ENCODE data around the gene GMDS.

Gene GMDS

DNA sequence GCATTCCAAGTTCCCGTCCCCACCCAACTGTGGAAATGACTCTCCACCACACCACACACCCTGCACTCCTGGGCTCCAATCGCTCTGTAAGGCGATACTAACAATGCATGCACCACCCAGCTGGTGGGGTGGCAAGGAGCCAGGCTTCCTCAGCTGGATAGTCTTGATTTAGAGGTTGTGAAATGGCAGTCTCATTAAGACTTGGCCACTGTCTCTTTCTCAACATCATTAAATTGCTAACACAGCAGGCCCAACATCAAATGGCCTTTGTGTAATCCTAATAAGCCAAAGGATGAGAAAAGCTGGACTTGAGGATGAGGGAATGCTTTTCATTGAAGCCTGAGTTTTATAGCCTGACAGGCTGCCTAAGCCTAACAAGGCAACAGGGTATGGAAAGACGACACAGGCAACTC lies 223.7 kb downstream of the GMDS start:
- DNase-seq: peak in 2 of 3 donors; percentile 48 to 54
- POLR2A ChIA-PET: no interaction called here
- WGBS (ENCODE audit: insufficient coverage): 90% methylated on average over 2 of the region's 4 CpGs

DNA sequence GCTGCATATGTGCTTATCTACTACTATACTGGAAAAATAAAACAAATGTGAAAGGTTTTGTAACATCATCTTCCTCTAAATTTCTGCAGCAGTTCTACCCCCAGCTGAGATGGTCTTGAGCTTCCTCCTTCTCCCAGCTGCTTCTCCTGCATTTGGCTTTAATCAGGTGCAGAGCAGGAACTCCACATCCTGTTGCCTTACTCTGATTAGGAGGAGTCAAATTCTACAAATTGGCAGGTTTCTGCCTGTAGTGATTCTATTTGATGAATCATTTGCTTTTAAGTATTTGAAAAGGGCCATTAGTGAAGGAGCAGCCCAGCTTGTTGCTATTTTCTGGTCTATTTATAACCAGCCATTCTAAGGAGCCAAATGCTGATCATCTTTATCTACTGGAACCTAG lies 224.5 kb downstream of the GMDS start:
- DNase-seq: peak; percentile 36 to 76 (median 57)
- peaks cover 8 to 19% (median 14%) of the 10 kb centered on the region in 4 experiments for H3K4me1 ChIP-seq (ENCODE audit: control extremely low read depth in 1 of 4, control insufficient read depth in 4 of 4, insufficient read depth in 4 of 4, low read length in 3 of 4)
- POLR2A ChIA-PET: no interaction called here
- no peaks in the 10 kb centered on the region for H3K36me3 ChIP-seq (ENCODE audit: control insufficient read depth in 4 of 4, insufficient read depth in 4 of 4, low read length in 3 of 4)
- no peaks in the 10 kb centered on the region for H3K27me3 ChIP-seq (replicated peaks in 2 of 5; ENCODE audit: control insufficient read depth in 4 of 5, insufficient read depth in 5 of 5, low read length in 4 of 5)
- H3K4me3 ChIP-seq (ENCODE audit: control insufficient read depth in 1 of 7, extremely low read depth in 1 of 7, insufficient read depth in 4 of 7, low read depth in 2 of 7, low read length in 6 of 7): peak overlapping the region in 1 of 7 experiments; percentile 29
- CTCF ChIA-PET: interaction anchor here (0.8 to 1.0 kb wide), 2 partner anchors 17 to 25 kb away, joined by 3 to 4 read pairs; no protein-coding TSS in a partner anchor
- peaks cover 0 to 5% (median 0%) of the 10 kb centered on the region in 5 experiments for H3K9me3 ChIP-seq (ENCODE audit: control extremely low read depth in 1 of 5, control insufficient read depth in 4 of 5, insufficient read depth in 2 of 5, low read depth in 1 of 5, low read length in 4 of 5)
- H3K27ac ChIP-seq (ENCODE audit: insufficient read depth in 1 of 2, low read depth in 1 of 2, low read length in 2 of 2, poor library complexity in 1 of 2, severe bottlenecking in 2 of 2): no peak overlapping the region

More for the DNA sequence above, 223.7 kb downstream of the GMDS start:
- peaks cover 8 to 19% (median 14%) of the 10 kb centered on the region in 4 experiments for H3K4me1 ChIP-seq (ENCODE audit: control extremely low read depth in 1 of 4, control insufficient read depth in 4 of 4, insufficient read depth in 4 of 4, low read length in 3 of 4)
- no peak overlapping the region for H3K4me3 ChIP-seq (ENCODE audit: control insufficient read depth in 1 of 7, extremely low read depth in 1 of 7, insufficient read depth in 4 of 7, low read depth in 2 of 7, low read length in 6 of 7)
- H3K27me3 ChIP-seq (replicated peaks in 2 of 5; ENCODE audit: control insufficient read depth in 4 of 5, insufficient read depth in 5 of 5, low read length in 4 of 5): no peaks in the 10 kb centered on the region
- H3K27ac ChIP-seq (ENCODE audit: insufficient read depth in 1 of 2, low read depth in 1 of 2, low read length in 2 of 2, poor library complexity in 1 of 2, severe bottlenecking in 2 of 2): no peak overlapping the region
- CTCF ChIA-PET: interaction anchor here (0.9 kb wide), 1 partner anchor 10 kb away, joined by 4 read pairs; no protein-coding TSS in a partner anchor
- no peaks in the 10 kb centered on the region for H3K36me3 ChIP-seq (ENCODE audit: control insufficient read depth in 4 of 4, insufficient read depth in 4 of 4, low read length in 3 of 4)
- H3K9me3 ChIP-seq (ENCODE audit: control extremely low read depth in 1 of 5, control insufficient read depth in 4 of 5, insufficient read depth in 2 of 5, low read depth in 1 of 5, low read length in 4 of 5): peaks cover 0 to 3% (median 0%) of the 10 kb centered on the region in 5 experiments

DNA sequence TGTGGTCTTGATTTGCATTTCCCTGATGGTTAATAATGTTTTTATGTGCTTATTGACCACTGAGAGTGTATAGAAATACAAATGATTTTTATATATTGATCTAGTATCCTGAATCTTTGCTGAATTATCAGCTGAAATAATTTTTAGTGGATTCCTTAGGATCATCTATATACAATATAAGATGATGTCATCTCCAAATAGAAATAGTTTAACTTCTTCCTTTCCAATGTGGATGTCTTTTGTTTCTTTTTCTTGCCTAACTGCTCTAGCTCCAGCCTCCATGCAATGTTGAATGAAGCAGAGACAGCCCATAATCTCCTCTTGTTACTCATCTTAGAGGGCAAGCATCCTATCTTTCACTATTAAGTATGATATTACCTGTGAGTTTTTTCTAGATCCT lies 226.4 kb downstream of the GMDS start:
- Histone ChIP-seq H3K27ac (ENCODE audit: insufficient read depth in 1 of 2, low read depth in 1 of 2, low read length in 2 of 2, poor library complexity in 1 of 2, severe bottlenecking in 2 of 2) (no peak overlapping the region), H3K36me3 (ENCODE audit: control insufficient read depth in 4 of 4, insufficient read depth in 4 of 4, low read length in 3 of 4) (no peaks in the 10 kb centered on the region), H3K9me3 (ENCODE audit: control extremely low read depth in 1 of 5, control insufficient read depth in 4 of 5, insufficient read depth in 2 of 5, low read depth in 1 of 5, low read length in 4 of 5) (peaks cover 0 to 14% (median 7%) of the 10 kb centered on the region in 5 experiments), H3K4me1 (ENCODE audit: control extremely low read depth in 1 of 4, control insufficient read depth in 4 of 4, insufficient read depth in 4 of 4, low read length in 3 of 4) (peaks cover 8 to 19% (median 14%) of the 10 kb centered on the region in 4 experiments), H3K27me3 (replicated peaks in 2 of 5; ENCODE audit: control insufficient read depth in 4 of 5, insufficient read depth in 5 of 5, low read length in 4 of 5) (no peaks in the 10 kb centered on the region), H3K4me3 (ENCODE audit: control insufficient read depth in 1 of 7, extremely low read depth in 1 of 7, insufficient read depth in 4 of 7, low read depth in 2 of 7, low read length in 6 of 7) (no peak overlapping the region)
- ChIA-PET POLR2A (no interaction called here), CTCF (no interaction called here)
- DNase-seq: no peak

DNA sequence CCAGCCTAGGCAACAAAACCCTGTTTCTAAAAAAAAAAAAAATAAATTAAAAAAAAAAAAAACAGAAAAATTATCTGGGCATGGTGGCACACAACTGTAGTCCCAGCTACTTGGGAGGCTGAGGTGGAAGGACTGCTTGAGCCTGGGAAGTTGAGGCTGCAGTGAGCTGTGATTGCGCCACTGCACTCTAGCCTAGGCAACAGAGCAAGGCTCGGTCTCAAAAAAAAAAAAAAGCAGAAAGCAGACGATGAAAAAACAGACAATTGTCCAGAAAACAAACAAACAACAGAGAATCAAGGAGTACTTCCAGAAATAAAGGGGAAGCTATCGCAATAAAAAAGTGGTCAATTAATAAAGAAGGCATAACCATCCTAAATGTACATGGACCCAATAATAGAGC lies 229.4 kb downstream of the GMDS start:
- H3K4me3 ChIP-seq (ENCODE audit: control insufficient read depth in 1 of 7, extremely low read depth in 1 of 7, insufficient read depth in 4 of 7, low read depth in 2 of 7, low read length in 6 of 7): no peak overlapping the region
- H3K27me3 ChIP-seq (replicated peaks in 2 of 5; ENCODE audit: control insufficient read depth in 4 of 5, insufficient read depth in 5 of 5, low read length in 4 of 5): no peaks in the 10 kb centered on the region
- peaks cover 4 to 8% (median 6%) of the 10 kb centered on the region in 4 experiments for H3K4me1 ChIP-seq (ENCODE audit: control extremely low read depth in 1 of 4, control insufficient read depth in 4 of 4, insufficient read depth in 4 of 4, low read length in 3 of 4)
- POLR2A ChIA-PET: no interaction called here
- DNase-seq: no peak
- H3K27ac ChIP-seq (ENCODE audit: insufficient read depth in 1 of 2, low read depth in 1 of 2, low read length in 2 of 2, poor library complexity in 1 of 2, severe bottlenecking in 2 of 2): no peak overlapping the region
- H3K9me3 ChIP-seq (ENCODE audit: control extremely low read depth in 1 of 5, control insufficient read depth in 4 of 5, insufficient read depth in 2 of 5, low read depth in 1 of 5, low read length in 4 of 5): peaks cover 4 to 18% (median 7%) of the 10 kb centered on the region in 5 experiments
- CTCF ChIA-PET: no interaction called here
- H3K36me3 ChIP-seq (ENCODE audit: control insufficient read depth in 4 of 4, insufficient read depth in 4 of 4, low read length in 3 of 4): peaks cover 0 to 4% (median 0%) of the 10 kb centered on the region in 4 experiments
- WGBS (ENCODE audit: insufficient coverage): 100% methylated on average over 2 of the region's 4 CpGs

DNA sequence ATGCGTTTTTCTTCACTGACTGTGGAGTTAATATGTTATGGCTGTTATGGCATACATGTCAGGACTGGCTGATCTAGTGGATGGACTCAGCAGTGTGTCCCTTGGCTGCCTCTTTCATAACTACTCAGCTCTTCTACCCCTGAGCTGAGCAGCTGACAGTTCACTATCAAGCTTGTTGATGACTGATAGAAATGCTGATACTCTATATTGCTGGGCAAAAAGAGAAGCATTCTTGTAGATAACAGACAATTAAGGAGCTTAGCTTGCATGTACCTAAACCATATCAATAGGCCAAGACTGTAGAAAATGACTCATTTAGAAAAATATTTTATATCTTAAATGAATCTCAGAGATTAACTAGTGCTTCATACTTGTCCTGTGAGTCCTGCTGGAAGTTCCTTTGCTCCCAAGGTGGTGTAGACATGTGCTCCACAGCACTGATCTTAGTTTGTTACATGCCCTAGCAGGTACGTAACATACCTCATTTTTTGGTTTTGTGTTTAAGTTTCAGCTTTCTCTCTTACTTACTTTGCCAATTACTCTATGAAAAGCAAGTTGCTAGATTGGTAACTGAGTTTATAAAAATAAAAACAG lies 236.9 kb downstream of the GMDS start:
- no peak for DNase-seq
- Histone ChIP-seq H3K9me3 (ENCODE audit: control extremely low read depth in 1 of 5, control insufficient read depth in 4 of 5, insufficient read depth in 2 of 5, low read depth in 1 of 5, low read length in 4 of 5) (peaks cover 0 to 20% (median 7%) of the 10 kb centered on the region in 5 experiments), H3K27ac (ENCODE audit: insufficient read depth in 1 of 2, low read depth in 1 of 2, low read length in 2 of 2, poor library complexity in 1 of 2, severe bottlenecking in 2 of 2) (no peak overlapping the region), H3K4me1 (ENCODE audit: control extremely low read depth in 1 of 4, control insufficient read depth in 4 of 4, insufficient read depth in 4 of 4, low read length in 3 of 4) (no peaks in the 10 kb centered on the region), H3K27me3 (replicated peaks in 2 of 5; ENCODE audit: control insufficient read depth in 4 of 5, insufficient read depth in 5 of 5, low read length in 4 of 5) (no peaks in the 10 kb centered on the region), H3K4me3 (ENCODE audit: control insufficient read depth in 1 of 7, extremely low read depth in 1 of 7, insufficient read depth in 4 of 7, low read depth in 2 of 7, low read length in 6 of 7) (no peak overlapping the region), H3K36me3 (ENCODE audit: control insufficient read depth in 4 of 4, insufficient read depth in 4 of 4, low read length in 3 of 4) (peaks cover 0 to 8% (median 4%) of the 10 kb centered on the region in 4 experiments)
- ChIA-PET POLR2A (no interaction called here), CTCF (no interaction called here)
- no CpG with 5 or more reads among the region's 2 CpGs for WGBS (ENCODE audit: insufficient coverage)

DNA sequence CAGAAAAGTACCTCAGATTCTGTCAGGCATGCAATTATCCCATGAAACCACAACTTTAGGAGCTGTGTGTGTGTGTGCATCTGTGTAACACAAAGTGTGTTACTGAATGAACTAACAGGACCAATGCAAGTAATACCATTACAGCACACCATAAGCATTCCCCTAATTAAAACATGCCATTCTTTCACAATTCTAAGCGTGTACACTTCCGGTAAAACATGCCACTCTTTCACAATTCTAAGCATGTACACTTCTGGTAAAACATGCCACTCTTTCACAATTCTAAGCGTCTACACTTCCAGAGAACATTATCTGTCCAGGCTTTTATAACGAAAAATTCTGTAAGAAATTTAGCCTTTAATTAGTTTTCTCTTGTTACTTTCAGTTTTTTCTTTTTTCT lies 238.2 kb downstream of the GMDS start:
- POLR2A ChIA-PET: no interaction called here
- Histone ChIP-seq H3K4me3 (ENCODE audit: control insufficient read depth in 1 of 7, extremely low read depth in 1 of 7, insufficient read depth in 4 of 7, low read depth in 2 of 7, low read length in 6 of 7) (no peak overlapping the region), H3K9me3 (ENCODE audit: control extremely low read depth in 1 of 5, control insufficient read depth in 4 of 5, insufficient read depth in 2 of 5, low read depth in 1 of 5, low read length in 4 of 5) (peaks cover 0 to 16% (median 4%) of the 10 kb centered on the region in 5 experiments), H3K27me3 (replicated peaks in 2 of 5; ENCODE audit: control insufficient read depth in 4 of 5, insufficient read depth in 5 of 5, low read length in 4 of 5) (no peaks in the 10 kb centered on the region), H3K4me1 (ENCODE audit: control extremely low read depth in 1 of 4, control insufficient read depth in 4 of 4, insufficient read depth in 4 of 4, low read length in 3 of 4) (no peaks in the 10 kb centered on the region), H3K36me3 (ENCODE audit: control insufficient read depth in 4 of 4, insufficient read depth in 4 of 4, low read length in 3 of 4) (peaks cover 0 to 8% (median 4%) of the 10 kb centered on the region in 4 experiments), H3K27ac (ENCODE audit: insufficient read depth in 1 of 2, low read depth in 1 of 2, low read length in 2 of 2, poor library complexity in 1 of 2, severe bottlenecking in 2 of 2) (no peak overlapping the region)
- CTCF ChIA-PET: no interaction called here
- WGBS (ENCODE audit: insufficient coverage): 100% methylated on average over 2 of the region's 4 CpGs
- DNase-seq: no peak

DNA sequence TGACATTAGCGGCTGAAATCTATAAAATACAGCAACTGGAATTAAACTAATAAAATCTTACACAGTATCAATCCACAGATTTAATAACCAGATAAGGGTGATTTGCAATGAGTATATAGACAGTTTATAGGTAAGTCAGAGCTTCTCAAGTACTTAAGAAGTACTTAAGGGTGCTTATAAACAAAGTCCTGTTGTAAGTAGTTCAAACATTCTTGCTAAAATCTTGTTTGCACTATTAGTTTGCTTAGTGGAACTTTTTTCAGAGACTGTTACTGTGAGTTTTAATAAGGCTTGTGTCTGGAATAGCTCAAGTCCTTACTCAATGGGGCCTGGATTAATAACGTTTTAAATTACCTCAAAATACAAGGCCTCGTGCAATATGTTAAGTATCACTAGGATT lies 240.5 kb downstream of the GMDS start:
- H3K4me1 ChIP-seq (ENCODE audit: control extremely low read depth in 1 of 4, control insufficient read depth in 4 of 4, insufficient read depth in 4 of 4, low read length in 3 of 4): no peaks in the 10 kb centered on the region
- ChIA-PET POLR2A (no interaction called here), CTCF (interaction anchor here (1.2 kb wide), 1 partner anchor 31 kb away, joined by 3 read pairs; no protein-coding TSS in a partner anchor)
- no peaks in the 10 kb centered on the region for H3K27me3 ChIP-seq (replicated peaks in 2 of 5; ENCODE audit: control insufficient read depth in 4 of 5, insufficient read depth in 5 of 5, low read length in 4 of 5)
- peaks cover 0 to 5% (median 3%) of the 10 kb centered on the region in 4 experiments for H3K36me3 ChIP-seq (ENCODE audit: control insufficient read depth in 4 of 4, insufficient read depth in 4 of 4, low read length in 3 of 4)
- no peak for DNase-seq
- H3K9me3 ChIP-seq (ENCODE audit: control extremely low read depth in 1 of 5, control insufficient read depth in 4 of 5, insufficient read depth in 2 of 5, low read depth in 1 of 5, low read length in 4 of 5): peaks cover 0 to 16% (median 0%) of the 10 kb centered on the region in 5 experiments
- H3K4me3 ChIP-seq (ENCODE audit: control insufficient read depth in 1 of 7, extremely low read depth in 1 of 7, insufficient read depth in 4 of 7, low read depth in 2 of 7, low read length in 6 of 7): no peak overlapping the region
- no peak overlapping the region for H3K27ac ChIP-seq (ENCODE audit: insufficient read depth in 1 of 2, low read depth in 1 of 2, low read length in 2 of 2, poor library complexity in 1 of 2, severe bottlenecking in 2 of 2)
- WGBS (ENCODE audit: insufficient coverage): 100% methylated on average over 2 of the region's 3 CpGs

Measured in common myeloid progenitor, CD34-positive (primary cell).